Neural cell (in vitro differentiated cells): ENCODE data around the gene CAPN15. TPM values are rescaled to one million over a fixed set of nuclear protein-coding genes. Genes with fewer than 3 reads are reported as not detected.

Experiments
- H2AFZ ChIP-seq: fragments of 200-600, 300-800 bp; sonication (generic), shearing (Covaris generic); 2 replicates; pipeline ENCODE4 v1.6.0; 2014; ENCODE audit warnings: low read depth, mild to moderate bottlenecking, antibody characterized with exemption, low read length, moderate library complexity
- H3F3A ChIP-seq: fragments of 200-600 bp; shearing (Covaris generic); 2 replicates; pipeline ENCODE4 v1.6.1; 2016; ENCODE audit warnings: mild to moderate bottlenecking, moderate library complexity, mixed read lengths, antibody characterized with exemption, low read length; ENCODE audit not compliant: insufficient read depth, poor library complexity, severe bottlenecking
- H3K27ac ChIP-seq: fragments of 200-600, 300-800 bp; sonication (generic), shearing (Covaris generic); 2 replicates; pipeline ENCODE4 v1.5.1; 2014; ENCODE audit warnings: mild to moderate bottlenecking, low read length, moderate library complexity
- H3K27me3 ChIP-seq: fragments of 300-800, 200-600 bp; sonication (generic), shearing (Covaris generic); 2 replicates; pipeline ENCODE4 v1.6.0; 2014; ENCODE audit warnings: mild to moderate bottlenecking, low read depth, low read length, moderate library complexity; ENCODE audit not compliant: insufficient read depth
- H3K36me3 ChIP-seq: fragments of 300-800, 200-600 bp; sonication (generic), shearing (Covaris generic); 2 replicates; pipeline ENCODE4 v1.5.1; 2014; ENCODE audit warnings: mild to moderate bottlenecking, antibody characterized with exemption, low read length, moderate library complexity; ENCODE audit not compliant: insufficient read depth
- H3K4me2 ChIP-seq: fragments of 300-800, 200-600 bp; sonication (generic), shearing (Covaris generic); 2 replicates; pipeline ENCODE4 v1.6.0; 2014; ENCODE audit warnings: mild to moderate bottlenecking, low read length
- H3K4me3 ChIP-seq: fragments of 300-800, 200-600 bp; sonication (generic), shearing (Covaris generic); 2 replicates; pipeline ENCODE4 v1.5.1; 2014; ENCODE audit warnings: mild to moderate bottlenecking, low read length, moderate library complexity
- H3K79me2 ChIP-seq: fragments of 200-600 bp; shearing (Covaris generic); replicated peaks from 2 replicates; pipeline ENCODE4 v1.6.0; 2014; ENCODE audit warnings: mild to moderate bottlenecking, low read length, moderate library complexity; ENCODE audit not compliant: insufficient read depth
- H3K9ac ChIP-seq: fragments of 300-800, 200-600 bp; sonication (generic), shearing (Covaris generic); 2 replicates; pipeline ENCODE4 v1.6.1; 2016; ENCODE audit warnings: mild to moderate bottlenecking, low read length, mixed read lengths
- H3K9me2 ChIP-seq: fragments of 200-600 bp; shearing (Covaris generic); 2 replicates; pipeline ENCODE4 v1.6.1; 2016; ENCODE audit warnings: mild to moderate bottlenecking, low read length, mixed read lengths; ENCODE audit not compliant: insufficient read depth
- H3K9me3 ChIP-seq: fragments of 200-600, 300-800 bp; sonication (generic), shearing (Covaris generic); 2 replicates; pipeline ENCODE4 v1.6.1; 2016; ENCODE audit warnings: mild to moderate bottlenecking, mixed run types, low read length, moderate library complexity, mixed read lengths
- H4K20me1 ChIP-seq: fragments of 200-600 bp; shearing (Covaris generic); 2 replicates; pipeline ENCODE4 v1.6.1; 2016; ENCODE audit warnings: mild to moderate bottlenecking, mixed run types; ENCODE audit not compliant: insufficient read depth
- EP300 ChIP-seq: fragments of 450-650 bp; conservative IDR thresholded peaks from 2 replicates; pipeline ENCODE4 v1.6.1; 2014; ENCODE audit warnings: antibody characterized with exemption, mild to moderate bottlenecking, moderate library complexity; ENCODE audit not compliant: poor library complexity, severe bottlenecking
- EZH2 ChIP-seq: fragments of 200-600, 300-800 bp; shearing (Covaris generic), sonication (generic); IDR thresholded peaks from 2 replicates; pipeline ENCODE4 v1.6.1; 2014; ENCODE audit warnings: antibody characterized with exemption, low read length, borderline replicate concordance, mild to moderate bottlenecking; ENCODE audit not compliant: insufficient read depth, poor library complexity, severe bottlenecking
- MXI1 ChIP-seq: fragments of 450-650 bp; conservative IDR thresholded peaks from 2 replicates; pipeline ENCODE4 v1.6.1; 2014; ENCODE audit warnings: antibody characterized with exemption, mild to moderate bottlenecking; ENCODE audit not compliant: poor library complexity, severe bottlenecking
- POLR2AphosphoS5 ChIP-seq: IDR thresholded peaks from 2 replicates; pipeline ENCODE4 v1.6.1; 2012
- RAD21 ChIP-seq: fragments of 450-650 bp; conservative IDR thresholded peaks from 2 replicates; pipeline ENCODE4 v1.6.1; 2014; ENCODE audit warnings: antibody characterized with exemption, mild to moderate bottlenecking, moderate library complexity
- SMC3 ChIP-seq: fragments of 450-650 bp; conservative IDR thresholded peaks from 2 replicates; pipeline ENCODE4 v1.6.1; 2014; ENCODE audit warnings: antibody characterized with exemption, mild to moderate bottlenecking, moderate library complexity; ENCODE audit not compliant: poor library complexity
- TAF1 ChIP-seq: IDR thresholded peaks from 2 replicates; pipeline ENCODE4 v1.6.1; 2012; ENCODE audit warnings: low read depth
- polyA plus RNA-seq: library from polyadenylated mRNA; depleted of rRNA; stranded (reverse); fragments of >200 nt; gene quantifications from 2 replicates; pipeline ENCODE4 v1.2.3, GENCODE V29; 2014
- TF ChIP-seq, protein P1 (sequence below): fragments of 450-650 bp; IDR thresholded peaks from 2 replicates; pipeline ENCODE4 v1.5.1; 2014; ENCODE audit warnings: antibody characterized with exemption, mild to moderate bottlenecking, moderate library complexity; ENCODE audit not compliant: poor library complexity, severe bottlenecking
- TF ChIP-seq, protein P2 (sequence below): IDR thresholded peaks from 2 replicates; pipeline ENCODE4 v1.6.1; 2012; ENCODE audit warnings: borderline replicate concordance

Gene CAPN15
- polyA plus RNA-seq, 1 donor from 2014 or later, result 11.5 TPM

DNA sequence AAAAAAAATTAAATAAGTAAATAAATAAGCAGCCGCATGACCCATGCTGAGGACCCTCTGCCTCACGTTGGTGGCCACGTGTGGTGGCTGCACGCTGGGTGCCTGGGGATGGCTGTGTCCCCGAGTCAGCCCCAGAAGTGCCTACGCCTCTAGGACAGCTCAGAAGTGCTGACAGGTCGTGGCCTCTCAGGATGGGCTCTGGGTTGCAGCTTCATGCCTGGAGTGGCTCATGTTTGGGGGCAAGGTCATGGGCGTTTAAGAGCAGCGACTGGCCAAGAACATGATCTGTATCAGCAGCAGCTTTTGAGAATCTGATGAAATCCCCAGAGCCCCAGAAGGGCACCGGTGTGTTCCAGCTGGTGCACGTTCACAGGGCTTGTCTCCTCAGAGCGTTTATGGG is 26.8 kb upstream of the CAPN15 start:
- no peak overlapping the region for H3K4me2 ChIP-seq
- H3F3A ChIP-seq, result no peaks in the 10 kb centered on the region
- no peak overlapping the region for H2AFZ ChIP-seq
- H3K9ac ChIP-seq, result no peak overlapping the region
- H3K36me3 ChIP-seq, result no peaks in the 10 kb centered on the region
- no peaks in the 10 kb centered on the region for H3K79me2 ChIP-seq
- no peak overlapping the region for H3K27ac ChIP-seq
- TF ChIP-seq POLR2AphosphoS5, result no peak
- TF ChIP-seq TAF1, result no peak
- no peak for TF ChIP-seq SMC3
- no peak for TF ChIP-seq EZH2
- TF ChIP-seq MXI1, result no peak
- TF ChIP-seq, protein P1, sequence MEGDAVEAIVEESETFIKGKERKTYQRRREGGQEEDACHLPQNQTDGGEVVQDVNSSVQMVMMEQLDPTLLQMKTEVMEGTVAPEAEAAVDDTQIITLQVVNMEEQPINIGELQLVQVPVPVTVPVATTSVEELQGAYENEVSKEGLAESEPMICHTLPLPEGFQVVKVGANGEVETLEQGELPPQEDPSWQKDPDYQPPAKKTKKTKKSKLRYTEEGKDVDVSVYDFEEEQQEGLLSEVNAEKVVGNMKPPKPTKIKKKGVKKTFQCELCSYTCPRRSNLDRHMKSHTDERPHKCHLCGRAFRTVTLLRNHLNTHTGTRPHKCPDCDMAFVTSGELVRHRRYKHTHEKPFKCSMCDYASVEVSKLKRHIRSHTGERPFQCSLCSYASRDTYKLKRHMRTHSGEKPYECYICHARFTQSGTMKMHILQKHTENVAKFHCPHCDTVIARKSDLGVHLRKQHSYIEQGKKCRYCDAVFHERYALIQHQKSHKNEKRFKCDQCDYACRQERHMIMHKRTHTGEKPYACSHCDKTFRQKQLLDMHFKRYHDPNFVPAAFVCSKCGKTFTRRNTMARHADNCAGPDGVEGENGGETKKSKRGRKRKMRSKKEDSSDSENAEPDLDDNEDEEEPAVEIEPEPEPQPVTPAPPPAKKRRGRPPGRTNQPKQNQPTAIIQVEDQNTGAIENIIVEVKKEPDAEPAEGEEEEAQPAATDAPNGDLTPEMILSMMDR, result no peak
- no peak for TF ChIP-seq RAD21
- TF ChIP-seq, protein P2, sequence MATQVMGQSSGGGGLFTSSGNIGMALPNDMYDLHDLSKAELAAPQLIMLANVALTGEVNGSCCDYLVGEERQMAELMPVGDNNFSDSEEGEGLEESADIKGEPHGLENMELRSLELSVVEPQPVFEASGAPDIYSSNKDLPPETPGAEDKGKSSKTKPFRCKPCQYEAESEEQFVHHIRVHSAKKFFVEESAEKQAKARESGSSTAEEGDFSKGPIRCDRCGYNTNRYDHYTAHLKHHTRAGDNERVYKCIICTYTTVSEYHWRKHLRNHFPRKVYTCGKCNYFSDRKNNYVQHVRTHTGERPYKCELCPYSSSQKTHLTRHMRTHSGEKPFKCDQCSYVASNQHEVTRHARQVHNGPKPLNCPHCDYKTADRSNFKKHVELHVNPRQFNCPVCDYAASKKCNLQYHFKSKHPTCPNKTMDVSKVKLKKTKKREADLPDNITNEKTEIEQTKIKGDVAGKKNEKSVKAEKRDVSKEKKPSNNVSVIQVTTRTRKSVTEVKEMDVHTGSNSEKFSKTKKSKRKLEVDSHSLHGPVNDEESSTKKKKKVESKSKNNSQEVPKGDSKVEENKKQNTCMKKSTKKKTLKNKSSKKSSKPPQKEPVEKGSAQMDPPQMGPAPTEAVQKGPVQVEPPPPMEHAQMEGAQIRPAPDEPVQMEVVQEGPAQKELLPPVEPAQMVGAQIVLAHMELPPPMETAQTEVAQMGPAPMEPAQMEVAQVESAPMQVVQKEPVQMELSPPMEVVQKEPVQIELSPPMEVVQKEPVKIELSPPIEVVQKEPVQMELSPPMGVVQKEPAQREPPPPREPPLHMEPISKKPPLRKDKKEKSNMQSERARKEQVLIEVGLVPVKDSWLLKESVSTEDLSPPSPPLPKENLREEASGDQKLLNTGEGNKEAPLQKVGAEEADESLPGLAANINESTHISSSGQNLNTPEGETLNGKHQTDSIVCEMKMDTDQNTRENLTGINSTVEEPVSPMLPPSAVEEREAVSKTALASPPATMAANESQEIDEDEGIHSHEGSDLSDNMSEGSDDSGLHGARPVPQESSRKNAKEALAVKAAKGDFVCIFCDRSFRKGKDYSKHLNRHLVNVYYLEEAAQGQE, result no peak
- TF ChIP-seq EP300, result no peak
- H3K4me3 ChIP-seq, result no peak overlapping the region
- H3K9me2 ChIP-seq, result no peaks in the 10 kb centered on the region
- H3K27me3 ChIP-seq, result no peaks in the 10 kb centered on the region
- no peaks in the 10 kb centered on the region for H3K9me3 ChIP-seq
- H4K20me1 ChIP-seq, result no peaks in the 10 kb centered on the region

DNA sequence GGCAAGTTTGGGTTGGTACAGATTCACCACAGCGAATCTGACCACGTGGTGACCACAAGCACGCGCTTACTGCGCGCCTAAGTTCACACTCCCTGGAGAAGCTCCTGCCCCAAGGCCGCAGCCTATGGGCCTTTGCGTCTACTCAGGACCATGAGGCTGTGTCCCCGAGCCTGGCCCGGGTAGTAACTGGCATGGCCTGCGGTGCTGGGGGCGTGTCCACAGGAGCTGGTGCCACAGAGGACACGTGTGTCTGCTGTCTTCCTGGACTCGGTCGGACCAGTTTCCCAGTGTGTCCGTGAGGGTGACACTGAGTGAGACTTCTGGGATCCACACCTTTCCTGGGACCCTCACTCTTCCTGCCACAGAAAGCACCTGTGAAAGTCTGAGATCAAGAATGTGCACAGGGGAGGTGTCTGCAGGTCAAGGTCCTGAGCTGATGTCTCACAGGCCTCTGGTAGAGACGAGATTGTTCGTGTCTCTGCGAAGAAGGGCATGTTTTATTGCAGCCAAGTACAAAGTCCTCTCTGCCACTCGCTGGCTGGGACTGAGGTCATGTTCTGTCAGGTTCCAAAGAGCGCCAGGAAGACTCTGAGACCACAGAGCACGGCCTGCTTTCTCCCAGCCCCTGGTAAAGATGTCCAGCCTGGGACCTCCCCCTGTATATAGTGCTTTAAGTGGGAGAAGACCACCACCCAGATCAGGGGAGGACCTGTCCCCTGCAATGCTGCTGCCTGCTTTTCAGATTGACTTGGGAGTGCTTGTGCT is 25.2 kb upstream of the CAPN15 start:
- no peak overlapping the region for H3K4me3 ChIP-seq
- TF ChIP-seq MXI1 (no peak), EZH2 (no peak)
- no peaks in the 10 kb centered on the region for H3K36me3 ChIP-seq
- H3K4me2 ChIP-seq, result no peak overlapping the region
- no peaks in the 10 kb centered on the region for H3K27me3 ChIP-seq
- H4K20me1 ChIP-seq, result no peaks in the 10 kb centered on the region
- H3F3A ChIP-seq, result no peaks in the 10 kb centered on the region
- no peak overlapping the region for H3K27ac ChIP-seq
- no peaks in the 10 kb centered on the region for H3K9me3 ChIP-seq
- no peak overlapping the region for H3K9ac ChIP-seq
- H3K9me2 ChIP-seq, result no peaks in the 10 kb centered on the region
- H3K79me2 ChIP-seq, result no peaks in the 10 kb centered on the region
- H2AFZ ChIP-seq, result no peak overlapping the region
